NCI-H460 (cell line): ENCODE measurements around the gene FBXO34. TPM values are rescaled to one million over a fixed set of nuclear protein-coding genes. Genes with fewer than 3 reads are reported as not detected.

ENCODE experiments used
- DNase-seq: peaks from one replicate; pipeline ENCODE4 v3.0.0-alpha.2; 2016; ENCODE audit warnings: low read depth; ENCODE audit errors: extremely low read depth
- total RNA-seq: library from RNA; depleted of rRNA; stranded (reverse); fragments of >200 nt; shearing (Covaris generic); gene quantifications from 2 replicates; pipeline ENCODE4 v1.2.3, GENCODE V29; 2014

Gene FBXO34
- total RNA-seq, 1 experiment from 2014 or later = 21.4 TPM

DNA sequence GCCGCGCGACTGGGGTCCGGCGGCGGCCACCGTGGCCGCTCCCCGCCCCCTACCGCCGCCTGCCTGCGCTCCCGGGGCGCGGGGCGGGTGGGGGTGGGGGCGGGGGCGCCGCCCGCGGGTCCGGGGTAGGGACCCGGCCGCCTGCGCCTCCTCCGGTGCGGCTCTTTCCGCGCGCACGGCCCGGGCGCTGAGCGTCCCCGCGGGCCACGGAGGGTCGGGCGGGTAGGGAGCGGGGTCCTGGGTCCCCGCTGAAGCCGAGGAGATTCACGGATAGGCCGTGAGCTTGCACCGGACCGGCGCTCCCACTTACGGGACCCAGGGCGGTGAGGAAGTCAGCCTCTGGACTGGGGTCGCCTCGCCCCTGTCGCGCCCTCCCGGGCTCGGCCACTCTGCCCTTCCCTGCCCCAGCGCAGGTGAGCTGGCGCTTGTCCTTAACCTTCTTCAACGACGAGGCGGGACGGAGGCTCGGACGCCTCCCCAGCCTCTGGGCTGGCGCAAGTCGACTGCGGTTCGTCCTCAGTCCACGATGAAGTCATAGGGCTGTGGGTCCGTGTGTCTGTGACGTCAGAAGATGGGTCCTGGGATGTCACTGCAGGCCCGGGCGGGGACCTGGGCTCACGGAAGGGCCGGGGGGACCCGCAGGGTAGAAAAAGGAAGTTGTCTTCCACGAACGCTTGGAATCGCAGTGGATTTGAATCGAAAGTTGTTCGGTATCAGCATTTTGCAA, 514 bp downstream of the FBXO34 start:
- DNase-seq = peak; percentile 64

DNA sequence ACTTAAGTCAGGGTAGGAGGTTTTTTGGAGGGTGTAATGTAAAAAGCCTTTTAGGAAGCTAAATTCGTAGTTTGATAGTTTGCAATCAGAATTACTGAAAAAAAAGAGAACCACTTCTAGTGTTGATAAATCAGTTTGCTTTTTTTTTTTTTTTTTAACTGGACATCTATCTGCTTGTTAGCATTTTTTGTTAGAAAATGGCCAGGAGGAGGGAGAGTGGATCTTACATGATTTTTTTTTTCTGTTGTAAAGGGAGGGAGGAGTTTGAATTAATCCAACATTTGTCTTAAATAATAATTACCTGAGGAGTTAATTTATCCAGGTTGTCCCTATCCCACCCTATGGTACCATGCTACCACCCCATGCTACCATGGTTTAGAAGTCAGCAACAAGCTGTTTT, 1.2 kb downstream of the FBXO34 start:
- DNase-seq = no peak

DNA sequence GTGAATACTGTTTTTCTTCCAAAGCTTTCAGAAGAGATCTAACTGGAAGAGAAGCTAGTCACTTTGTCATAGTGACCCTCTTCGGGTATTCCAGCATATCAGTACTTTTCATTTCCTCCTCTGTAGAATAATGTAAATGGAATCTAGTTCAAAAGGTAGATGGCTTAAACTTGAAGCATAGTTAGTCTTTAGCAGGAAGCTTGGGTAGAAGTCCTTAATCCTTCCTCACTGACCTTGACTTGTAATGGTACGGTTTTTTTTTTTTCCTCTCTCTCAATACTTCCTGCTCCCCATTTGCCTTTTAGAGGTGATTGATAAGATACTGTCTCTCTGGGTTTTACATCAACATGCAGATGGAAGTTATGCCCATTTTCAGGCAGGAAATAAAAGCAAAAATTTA, 1.7 kb downstream of the FBXO34 start:
- DNase-seq = no peak

GRCh38 chr14:55274146-55274545, 2.9 kb downstream of the FBXO34 start:
- DNase-seq = no peak

GRCh38 chr14:55274751-55275150, 3.5 kb downstream of the FBXO34 start:
- DNase-seq = no peak

GRCh38 chr14:55276736-55277135, 5.5 kb downstream of the FBXO34 start:
- DNase-seq = no peak

- no peak for DNase-seq
Measured at GRCh38 chr14:55277972-55278740, 6.9 kb downstream of the FBXO34 start.

DNA sequence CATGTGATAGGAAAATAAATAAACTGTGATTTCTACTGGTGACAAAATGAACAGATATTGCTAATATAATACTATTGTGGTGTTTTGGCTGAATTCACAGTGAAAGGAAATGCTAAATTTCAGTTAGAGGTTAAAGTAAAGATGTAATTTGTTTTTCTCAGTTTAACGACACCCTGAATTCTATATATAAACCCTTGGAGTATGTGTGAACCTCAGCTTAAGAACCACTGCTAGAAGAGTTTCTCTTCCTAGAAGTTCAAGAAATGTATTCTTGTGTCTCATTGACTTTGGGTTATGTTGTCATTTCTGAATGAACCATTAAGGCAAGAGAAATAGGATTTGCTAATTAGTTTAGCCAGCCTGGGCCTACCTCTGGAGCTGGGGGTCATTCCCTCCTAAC, 8.2 kb downstream of the FBXO34 start:
- no peak for DNase-seq

- no peak for DNase-seq
Measured at GRCh38 chr14:55281316-55281839, 10.2 kb downstream of the FBXO34 start.

- no peak for DNase-seq
Measured at GRCh38 chr14:55285048-55285652, 13.9 kb downstream of the FBXO34 start.

GRCh38 chr14:55288439-55288838, 17.2 kb downstream of the FBXO34 start:
- DNase-seq = no peak

- no peak for DNase-seq
Measured at GRCh38 chr14:55291480-55292081, 20.4 kb downstream of the FBXO34 start.

DNA sequence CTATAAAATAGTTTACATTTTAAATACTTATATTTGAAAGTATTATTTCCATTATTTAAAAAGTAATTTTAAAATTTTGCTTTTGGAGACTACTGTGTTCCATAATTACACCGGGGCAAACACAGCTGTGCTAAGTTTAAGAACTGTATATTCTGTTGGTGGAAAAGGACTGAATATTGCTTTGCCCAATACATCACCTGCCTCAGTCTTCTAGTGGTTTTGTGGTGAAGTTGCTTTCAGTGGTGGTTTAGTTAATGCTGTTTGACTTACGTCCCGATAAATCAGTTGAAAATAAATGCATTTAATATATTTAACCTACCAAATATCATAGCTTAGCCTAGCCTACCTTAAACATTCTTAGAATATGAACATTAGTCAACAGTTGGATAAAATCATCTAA, 23.4 kb downstream of the FBXO34 start:
- DNase-seq = no peak

DNA sequence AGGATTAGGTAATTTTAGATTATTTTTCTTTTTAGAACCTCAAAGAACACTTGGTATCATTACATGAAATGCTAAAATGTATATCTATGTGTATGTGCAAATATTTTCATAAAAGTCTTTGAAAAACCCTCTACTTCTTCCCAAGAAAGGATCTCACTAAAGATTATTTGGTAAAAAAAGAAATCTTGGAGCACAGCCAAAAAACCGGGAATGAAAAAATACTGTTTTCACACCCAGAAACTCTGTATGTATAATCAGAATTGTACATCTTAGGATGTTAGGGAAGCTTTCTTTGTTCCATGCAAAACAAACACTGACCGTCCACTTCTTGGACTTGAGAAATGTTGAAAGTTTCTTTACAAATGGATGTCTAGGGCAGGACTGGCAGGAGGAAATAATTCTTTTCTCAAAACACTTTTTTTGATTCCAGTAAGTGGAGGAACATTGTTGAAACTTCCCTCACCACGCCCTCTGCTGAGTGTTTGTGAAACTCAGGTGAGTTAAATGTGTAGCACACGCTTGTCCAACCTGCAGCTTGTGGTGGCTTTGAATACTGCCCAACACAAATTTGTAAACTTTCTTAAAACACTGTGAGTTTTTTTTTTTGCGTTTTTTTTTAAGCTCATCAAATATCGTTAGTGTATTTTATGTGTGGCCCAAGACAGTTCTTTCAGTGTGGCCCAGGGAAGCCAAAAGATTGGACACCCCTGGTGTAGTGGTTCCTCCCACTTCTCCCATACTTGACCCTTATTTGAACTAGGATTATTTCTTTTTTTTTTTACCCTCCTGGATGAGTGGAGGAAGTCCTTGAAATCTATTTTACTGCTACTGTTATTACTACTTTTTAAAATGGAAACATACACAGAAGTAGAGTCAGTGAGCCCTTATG, 26.6 kb downstream of the FBXO34 start:
- no peak for DNase-seq

DNA sequence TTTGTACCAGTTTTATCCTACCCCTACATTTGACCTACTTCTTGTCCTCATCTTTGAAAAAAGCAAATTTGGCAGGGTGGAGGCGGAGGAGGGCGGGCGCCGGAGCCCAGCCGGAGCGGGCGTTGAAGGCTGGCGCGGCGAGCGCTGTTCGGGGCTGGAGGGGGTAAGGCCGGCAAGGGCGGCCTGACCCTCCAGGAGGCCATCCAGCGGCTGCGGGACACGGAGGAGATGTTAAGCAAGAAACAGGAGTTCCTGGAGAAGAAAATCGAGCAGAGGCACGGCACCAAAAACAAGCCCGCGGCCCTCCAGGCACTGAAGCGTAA, 27.2 kb downstream of the FBXO34 start:
- DNase-seq = no peak

DNA sequence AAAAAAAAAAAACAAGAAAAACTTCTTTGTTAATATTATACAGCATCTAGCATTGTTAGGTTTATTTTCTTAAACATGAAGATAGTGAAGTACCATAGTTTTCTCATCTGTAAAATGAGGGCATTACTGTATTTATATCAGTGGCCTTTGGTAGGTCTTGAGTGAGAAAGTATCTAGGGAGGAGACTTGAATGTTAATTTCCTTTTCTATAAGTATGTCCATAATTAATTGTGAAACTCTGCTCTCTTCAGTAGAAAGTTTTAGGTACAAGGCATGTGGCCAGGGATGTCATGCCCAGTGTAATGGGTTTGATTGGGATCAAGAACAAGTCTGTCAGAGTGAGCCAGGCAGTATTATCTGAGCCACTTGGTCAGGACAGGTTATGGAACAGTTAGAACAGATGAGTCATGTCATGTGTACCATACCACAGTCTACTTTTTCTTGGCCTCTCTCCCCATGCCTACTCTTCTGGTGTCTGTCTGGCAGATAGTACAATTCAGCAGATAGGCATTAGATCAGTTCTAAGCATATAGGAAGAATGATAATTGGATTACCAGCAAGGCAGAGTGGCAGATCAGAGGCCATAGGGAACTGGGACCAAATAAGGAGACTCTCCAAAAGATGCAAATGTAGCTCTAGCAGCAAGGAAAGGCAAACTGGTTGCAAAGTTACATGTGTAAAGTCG, 30.4 kb downstream of the FBXO34 start:
- no peak for DNase-seq

GRCh38 chr14:55302367-55303124, 31.3 kb downstream of the FBXO34 start:
- DNase-seq = no peak

GRCh38 chr14:55303125-55303499, 31.9 kb downstream of the FBXO34 start:
- DNase-seq = no peak

DNA sequence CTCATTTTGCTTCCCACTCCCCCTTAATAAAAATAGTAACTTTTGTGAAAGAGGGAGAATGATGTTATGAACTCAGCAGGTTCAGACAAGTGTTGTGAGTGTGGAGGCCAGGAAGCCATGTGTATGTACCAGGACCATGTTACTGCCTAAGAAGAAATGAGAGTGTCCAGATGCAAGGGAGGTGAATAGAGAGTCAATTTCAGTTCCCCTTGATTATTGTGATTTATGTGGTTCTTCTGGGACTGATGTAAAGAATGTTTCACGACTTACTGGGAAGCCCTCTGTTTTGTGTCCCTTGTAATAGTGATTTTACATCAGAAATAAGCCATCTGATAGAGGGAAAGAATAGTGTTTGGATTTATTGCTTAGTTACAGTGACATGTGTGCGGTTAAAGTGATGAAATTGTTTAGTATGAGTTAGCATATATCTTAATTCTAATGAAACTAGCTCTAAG, 32.5 kb downstream of the FBXO34 start:
- DNase-seq = no peak
